SK-N-SH (cell line): ENCODE data around the gene HCAR2. TPM values are rescaled to one million over a fixed set of nuclear protein-coding genes. Genes with fewer than 3 reads are reported as not detected.

ENCODE experiments used
- CTCF ChIA-PET: fragments of 300-600, 350-600 bp; formaldehyde crosslinking; extraction: SDS; loops from one replicate; lab custom pipeline; 2021; lab: Yijun Ruan, JAX
- POLR2A ChIA-PET: fragments of 350-600 bp; sonication (Branson Sonifier 250); formaldehyde crosslinking; extraction: SDS; loops from one replicate; lab custom pipeline; 2020; ENCODE audit warnings: antibody characterized with exemption, inconsistent platforms; lab: Yijun Ruan, JAX
- DNase-seq: peaks from one replicate; pipeline ENCODE4 v3.0.0; 2012
- H2AFZ ChIP-seq: fragments of 200-600 bp; sonication (generic); 2 replicates; pipeline ENCODE4 v1.8.1; 2016; ENCODE audit warnings: antibody characterized with exemption, mild to moderate bottlenecking, low read depth
- H3F3A ChIP-seq: fragments of 200-600 bp; sonication (generic); replicated peaks from 2 replicates; pipeline ENCODE3; 2016; ENCODE audit warnings: antibody characterized with exemption, mild to moderate bottlenecking; ENCODE audit not compliant: insufficient read depth
- H3K27ac ChIP-seq, 2 experiments: fragments of 200-500 bp in 1 of 2; fragments of 200-600 bp in 1 of 2; sonication (Bioruptor generic) in 1 of 2; sonication (generic), shearing (Covaris generic) in 1 of 2; 2 replicates each; pipeline versions ENCODE4 v1.5.1 to v1.6.1; 2014 to 2016; ENCODE audit warnings: low read depth in 2 of 2, inconsistent platforms in 1 of 2, low read length in 1 of 2, mild to moderate bottlenecking in 1 of 2, mixed read lengths in 1 of 2
- H3K27me3 ChIP-seq: fragments of 200-600 bp; sonication (generic), shearing (Covaris generic); 2 replicates; pipeline ENCODE4 v1.6.1; 2016; ENCODE audit warnings: mixed run types; ENCODE audit not compliant: insufficient read depth
- H3K36me3 ChIP-seq, 2 experiments: fragments of 200-500 bp in 1 of 2; fragments of 200-600 bp in 1 of 2; sonication (Bioruptor generic) in 1 of 2; sonication (generic) in 1 of 2; replicated peaks in 1 of 2; 2 replicates each; pipeline versions ENCODE3 to v1.5.1; 2014 to 2016; ENCODE audit warnings: low read length in 1 of 2, mild to moderate bottlenecking in 1 of 2; ENCODE audit not compliant: insufficient read depth in 2 of 2, control insufficient read depth in 1 of 2
- H3K4me1 ChIP-seq, 2 experiments: fragments of 200-500 bp in 1 of 2; fragments of 200-600 bp in 1 of 2; sonication (Bioruptor generic) in 1 of 2; sonication (generic), shearing (Covaris generic) in 1 of 2; 2 replicates each; pipeline versions ENCODE4 v1.5.1 to v1.6.1; 2014 to 2016; ENCODE audit warnings: low read depth in 1 of 2, low read length in 1 of 2, mixed run types in 1 of 2; ENCODE audit not compliant: insufficient read depth in 2 of 2, control insufficient read depth in 1 of 2
- H3K4me2 ChIP-seq: fragments of 200-600 bp; sonication (generic), shearing (Covaris generic); 2 replicates; pipeline ENCODE4 v1.6.1; 2017; ENCODE audit warnings: mixed run types
- H3K4me3 ChIP-seq, 2 experiments: fragments of 200-500 bp in 1 of 2; fragments of 200-600 bp in 1 of 2; sonication (Bioruptor generic) in 1 of 2; sonication (generic), shearing (Covaris generic) in 1 of 2; 2 replicates each; pipeline versions ENCODE4 v1.5.1 to v1.8.1; 2014 to 2016; ENCODE audit warnings: low read depth in 2 of 2, inconsistent platforms in 1 of 2, low read length in 1 of 2, mild to moderate bottlenecking in 1 of 2, mixed read lengths in 1 of 2, moderate library complexity in 1 of 2
- H3K79me2 ChIP-seq: fragments of 200-600 bp; sonication (generic); 2 replicates; pipeline ENCODE4 v1.8.1; 2017; ENCODE audit warnings: mild to moderate bottlenecking; ENCODE audit not compliant: insufficient read depth
- H3K9ac ChIP-seq: fragments of 200-600 bp; sonication (generic); 2 replicates; pipeline ENCODE4 v1.6.1; 2017; ENCODE audit warnings: mixed run types
- H3K9me2 ChIP-seq: fragments of 200-600 bp; sonication (generic); 2 replicates; pipeline ENCODE4 v1.6.1; 2017; ENCODE audit warnings: mixed run types
- H3K9me3 ChIP-seq: fragments of 200-600 bp; sonication (generic); 2 replicates; pipeline ENCODE4 v1.6.1; 2017; ENCODE audit warnings: mixed run types, mild to moderate bottlenecking, moderate library complexity
- H4K20me1 ChIP-seq: fragments of 200-600 bp; sonication (generic); 2 replicates; pipeline ENCODE4 v1.6.1; 2017; ENCODE audit warnings: mild to moderate bottlenecking, mixed run types; ENCODE audit not compliant: insufficient read depth
- ELF1 ChIP-seq: IDR thresholded peaks from 2 replicates; pipeline ENCODE4 v1.4.0; 2012
- EZH2phosphoT487 ChIP-seq: fragments of 200-600 bp; sonication (generic); IDR thresholded peaks from 2 replicates; pipeline ENCODE4 v1.6.1; 2017; ENCODE audit warnings: low read depth, mixed run types, mild to moderate bottlenecking, antibody characterized with exemption, moderate library complexity, borderline replicate concordance
- FOSL2 ChIP-seq: IDR thresholded peaks from 2 replicates; pipeline ENCODE4 v1.4.0; 2012; ENCODE audit warnings: low read depth, mild to moderate bottlenecking, moderate library complexity, borderline replicate concordance
- FOXJ3 ChIP-seq: sonication (generic); formaldehyde crosslinking; IDR thresholded peaks from 2 replicates; pipeline ENCODE4 v1.5.1; 2020; ENCODE audit warnings: mild to moderate bottlenecking, missing genetic modification reagents
- FOXM1 ChIP-seq: IDR thresholded peaks from 2 replicates; pipeline ENCODE4 v1.4.0; 2012; ENCODE audit warnings: low read depth, mild to moderate bottlenecking
- GABPA ChIP-seq: IDR thresholded peaks from 2 replicates; pipeline ENCODE4 v1.4.0; 2012; ENCODE audit warnings: low read depth, mild to moderate bottlenecking
- JUND ChIP-seq: IDR thresholded peaks from 2 replicates; pipeline ENCODE4 v1.4.0; 2012
- MEF2A ChIP-seq: IDR thresholded peaks from 2 replicates; pipeline ENCODE4 v1.4.0; 2012; ENCODE audit warnings: low read depth, borderline replicate concordance
- MXI1 ChIP-seq: IDR thresholded peaks from 2 replicates; pipeline ENCODE4 v1.6.1; 2012; ENCODE audit warnings: mild to moderate bottlenecking, low read depth, low read length, improper control_type of control experiment
- NRF1 ChIP-seq: IDR thresholded peaks from 2 replicates; pipeline ENCODE4 v1.6.1; 2012; ENCODE audit warnings: low read depth, mild to moderate bottlenecking, low read length
- RFX5 ChIP-seq: IDR thresholded peaks from 2 replicates; pipeline ENCODE4 v1.6.1; 2012; ENCODE audit warnings: mild to moderate bottlenecking, improper control_type of control experiment, low read length
- SIN3A ChIP-seq: IDR thresholded peaks from 2 replicates; pipeline ENCODE4 v1.6.1; 2012; ENCODE audit warnings: low read depth, mild to moderate bottlenecking, low read length, moderate library complexity, borderline replicate concordance
- TAF1 ChIP-seq: IDR thresholded peaks from 2 replicates; pipeline ENCODE4 v1.6.1; 2012; ENCODE audit warnings: low read depth, mild to moderate bottlenecking, low read length, moderate library complexity, borderline replicate concordance
- TCF12 ChIP-seq: IDR thresholded peaks from 2 replicates; pipeline ENCODE4 v1.4.0; 2012
- YY1 ChIP-seq: IDR thresholded peaks from 2 replicates; pipeline ENCODE4 v1.4.0; 2012; ENCODE audit warnings: low read depth, mild to moderate bottlenecking
- WGBS: methylation state at CpG from one replicate; pipeline ENCODE4 v1.1.6; 2017; ENCODE audit warnings: low lambda C conversion rate; 5-methylcytosine and 5-hydroxymethylcytosine counted together
- polyA plus RNA-seq, 3 experiments: library from polyadenylated mRNA; depleted of rRNA; stranded (reverse); fragments of >200 nt; gene quantifications; 2 replicates each; pipeline ENCODE4 v1.2.3, GENCODE V29; 2012
- TF ChIP-seq, protein P1 (sequence below): IDR thresholded peaks from 2 replicates; pipeline ENCODE4 v1.6.1; 2012; ENCODE audit warnings: mild to moderate bottlenecking, low read depth, low read length, moderate library complexity
- TF ChIP-seq, protein P2 (sequence below): fragments of 150-350 bp; IDR thresholded peaks from 2 replicates; pipeline ENCODE4 v1.6.1; 2017; ENCODE audit warnings: antibody characterized with exemption, low read length, low read depth, borderline replicate concordance
- TF ChIP-seq, protein P3 (sequence below): fragments of 200-600 bp; sonication (generic); IDR thresholded peaks from 2 replicates; pipeline ENCODE4 v1.6.1; 2017; ENCODE audit warnings: antibody characterized with exemption, mild to moderate bottlenecking, moderate library complexity

The HCAR2 gene
- polyA plus RNA-seq, 1 of the 3 experiments (the other 2 are of a cell fraction) = not detected

DNA sequence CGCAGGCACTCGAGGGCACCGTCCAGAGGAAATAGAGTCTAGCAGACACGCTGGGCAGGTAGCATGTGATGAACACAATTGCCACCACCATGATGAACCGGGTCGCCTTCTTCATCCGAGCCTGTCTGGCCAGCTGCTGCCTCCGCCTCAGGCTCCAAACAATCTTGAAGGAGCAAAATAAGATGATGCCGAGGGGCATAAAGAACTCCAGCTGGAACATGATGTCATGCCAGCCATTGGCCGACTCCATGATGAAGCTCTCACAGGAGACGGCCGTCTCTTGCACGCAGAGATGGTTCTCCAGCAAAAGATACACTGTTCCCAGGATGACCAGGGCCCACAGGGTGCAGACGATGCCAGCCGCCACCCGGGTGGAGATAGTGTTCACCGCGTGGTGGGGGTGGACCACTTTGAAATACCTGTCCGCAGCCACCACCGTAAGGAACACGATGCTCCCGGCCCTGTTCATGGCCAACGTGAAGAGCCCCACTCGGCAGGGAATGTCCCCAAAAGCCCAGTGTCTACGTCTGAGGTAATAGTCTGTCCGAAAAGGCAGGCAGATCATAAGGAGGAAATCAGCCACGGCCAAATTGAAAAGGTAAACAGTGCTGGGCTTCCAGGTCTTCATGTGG is 26.5 kb upstream of the HCAR2 start:
- H3K9me3 ChIP-seq = no peaks in the 10 kb centered on the region
- no peak for TF ChIP-seq ELF1
- TF ChIP-seq FOXM1 = no peak
- no peak for TF ChIP-seq GABPA
- no peak for TF ChIP-seq NRF1
- TF ChIP-seq MXI1 = no peak
- no peak for TF ChIP-seq MEF2A
- no peak for TF ChIP-seq TAF1
- no peak for TF ChIP-seq YY1
- no peak for TF ChIP-seq SIN3A
- TF ChIP-seq, protein P1, sequence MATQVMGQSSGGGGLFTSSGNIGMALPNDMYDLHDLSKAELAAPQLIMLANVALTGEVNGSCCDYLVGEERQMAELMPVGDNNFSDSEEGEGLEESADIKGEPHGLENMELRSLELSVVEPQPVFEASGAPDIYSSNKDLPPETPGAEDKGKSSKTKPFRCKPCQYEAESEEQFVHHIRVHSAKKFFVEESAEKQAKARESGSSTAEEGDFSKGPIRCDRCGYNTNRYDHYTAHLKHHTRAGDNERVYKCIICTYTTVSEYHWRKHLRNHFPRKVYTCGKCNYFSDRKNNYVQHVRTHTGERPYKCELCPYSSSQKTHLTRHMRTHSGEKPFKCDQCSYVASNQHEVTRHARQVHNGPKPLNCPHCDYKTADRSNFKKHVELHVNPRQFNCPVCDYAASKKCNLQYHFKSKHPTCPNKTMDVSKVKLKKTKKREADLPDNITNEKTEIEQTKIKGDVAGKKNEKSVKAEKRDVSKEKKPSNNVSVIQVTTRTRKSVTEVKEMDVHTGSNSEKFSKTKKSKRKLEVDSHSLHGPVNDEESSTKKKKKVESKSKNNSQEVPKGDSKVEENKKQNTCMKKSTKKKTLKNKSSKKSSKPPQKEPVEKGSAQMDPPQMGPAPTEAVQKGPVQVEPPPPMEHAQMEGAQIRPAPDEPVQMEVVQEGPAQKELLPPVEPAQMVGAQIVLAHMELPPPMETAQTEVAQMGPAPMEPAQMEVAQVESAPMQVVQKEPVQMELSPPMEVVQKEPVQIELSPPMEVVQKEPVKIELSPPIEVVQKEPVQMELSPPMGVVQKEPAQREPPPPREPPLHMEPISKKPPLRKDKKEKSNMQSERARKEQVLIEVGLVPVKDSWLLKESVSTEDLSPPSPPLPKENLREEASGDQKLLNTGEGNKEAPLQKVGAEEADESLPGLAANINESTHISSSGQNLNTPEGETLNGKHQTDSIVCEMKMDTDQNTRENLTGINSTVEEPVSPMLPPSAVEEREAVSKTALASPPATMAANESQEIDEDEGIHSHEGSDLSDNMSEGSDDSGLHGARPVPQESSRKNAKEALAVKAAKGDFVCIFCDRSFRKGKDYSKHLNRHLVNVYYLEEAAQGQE = no peak
- TF ChIP-seq TCF12 = no peak
- TF ChIP-seq, all 33 proteins: peak for 0
- POLR2A ChIA-PET = no interaction called here
- CTCF ChIA-PET = no interaction called here
- Histone ChIP-seq H3K9ac (no peak overlapping the region), H3K4me3 (no peak overlapping the region), H3K27ac (no peak overlapping the region), H3K36me3 (no peaks in the 10 kb centered on the region), H3K79me2 (no peaks in the 10 kb centered on the region), H3K27me3 (no peaks in the 10 kb centered on the region), H3K9me2 (no peaks in the 10 kb centered on the region), H3F3A (no peaks in the 10 kb centered on the region), H3K4me1 (no peaks in the 10 kb centered on the region), H4K20me1 (no peaks in the 10 kb centered on the region), H3K4me2 (no peak overlapping the region), H2AFZ (no peak overlapping the region)
- 93% methylated on average over 23 of the region's 27 CpGs for WGBS
- DNase-seq = no peak

DNA sequence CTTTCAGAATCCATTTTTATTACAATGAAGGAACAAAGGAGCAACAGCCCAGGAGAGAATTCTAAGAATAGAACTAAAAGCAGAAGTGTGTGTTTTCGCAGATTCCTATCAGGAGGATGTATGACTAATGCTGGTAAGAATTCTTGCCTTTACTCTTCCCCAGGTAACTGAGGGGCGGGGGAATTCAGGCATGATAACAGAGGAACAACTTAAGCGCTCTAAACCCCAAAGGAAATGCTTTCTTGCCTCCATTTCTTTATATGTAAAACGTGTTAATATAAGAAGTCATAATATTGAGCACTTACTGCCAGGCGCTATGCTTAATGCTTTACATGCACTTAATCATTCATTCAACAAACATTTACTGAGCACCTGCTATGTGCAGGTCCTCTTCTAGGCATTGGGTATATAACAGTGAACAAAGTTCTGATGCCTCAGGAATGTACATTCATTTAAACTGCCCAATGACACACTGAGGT is 23.0 kb upstream of the HCAR2 start:
- 62% methylated on average over 5 of the region's 5 CpGs for WGBS
- Histone ChIP-seq H2AFZ (no peak overlapping the region), H3K4me2 (peak overlapping the region; percentile 38; the same call in 1 of the 2 replicates), H4K20me1 (no peaks in the 10 kb centered on the region), H3K9me3 (no peaks in the 10 kb centered on the region), H3K36me3 (no peaks in the 10 kb centered on the region), H3K4me1 (no peaks in the 10 kb centered on the region), H3K9ac (peak overlapping the region; percentile 42; the same call in 1 of the 2 replicates), H3K27me3 (no peaks in the 10 kb centered on the region), H3K79me2 (no peaks in the 10 kb centered on the region), H3K4me3 (no peak overlapping the region), H3F3A (no peaks in the 10 kb centered on the region), H3K9me2 (no peaks in the 10 kb centered on the region), H3K27ac (no peak overlapping the region)
- ChIA-PET CTCF (no interaction called here), POLR2A (no interaction called here)
- DNase-seq = no peak
- TF ChIP-seq TAF1 (no peak), GABPA (no peak), RFX5 (no peak), FOSL2 (peak; percentile 44; the same call in 1 of the 2 replicates), EZH2phosphoT487 (no peak), FOXJ3 (CRISPR knock-in tag) (no peak), JUND (peak; percentile 46; the same call in 1 of the 2 replicates)
- TF ChIP-seq, protein P1 = no peak
- TF ChIP-seq, protein P2, sequence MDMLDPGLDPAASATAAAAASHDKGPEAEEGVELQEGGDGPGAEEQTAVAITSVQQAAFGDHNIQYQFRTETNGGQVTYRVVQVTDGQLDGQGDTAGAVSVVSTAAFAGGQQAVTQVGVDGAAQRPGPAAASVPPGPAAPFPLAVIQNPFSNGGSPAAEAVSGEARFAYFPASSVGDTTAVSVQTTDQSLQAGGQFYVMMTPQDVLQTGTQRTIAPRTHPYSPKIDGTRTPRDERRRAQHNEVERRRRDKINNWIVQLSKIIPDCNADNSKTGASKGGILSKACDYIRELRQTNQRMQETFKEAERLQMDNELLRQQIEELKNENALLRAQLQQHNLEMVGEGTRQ = no peak
- TF ChIP-seq, protein P3, sequence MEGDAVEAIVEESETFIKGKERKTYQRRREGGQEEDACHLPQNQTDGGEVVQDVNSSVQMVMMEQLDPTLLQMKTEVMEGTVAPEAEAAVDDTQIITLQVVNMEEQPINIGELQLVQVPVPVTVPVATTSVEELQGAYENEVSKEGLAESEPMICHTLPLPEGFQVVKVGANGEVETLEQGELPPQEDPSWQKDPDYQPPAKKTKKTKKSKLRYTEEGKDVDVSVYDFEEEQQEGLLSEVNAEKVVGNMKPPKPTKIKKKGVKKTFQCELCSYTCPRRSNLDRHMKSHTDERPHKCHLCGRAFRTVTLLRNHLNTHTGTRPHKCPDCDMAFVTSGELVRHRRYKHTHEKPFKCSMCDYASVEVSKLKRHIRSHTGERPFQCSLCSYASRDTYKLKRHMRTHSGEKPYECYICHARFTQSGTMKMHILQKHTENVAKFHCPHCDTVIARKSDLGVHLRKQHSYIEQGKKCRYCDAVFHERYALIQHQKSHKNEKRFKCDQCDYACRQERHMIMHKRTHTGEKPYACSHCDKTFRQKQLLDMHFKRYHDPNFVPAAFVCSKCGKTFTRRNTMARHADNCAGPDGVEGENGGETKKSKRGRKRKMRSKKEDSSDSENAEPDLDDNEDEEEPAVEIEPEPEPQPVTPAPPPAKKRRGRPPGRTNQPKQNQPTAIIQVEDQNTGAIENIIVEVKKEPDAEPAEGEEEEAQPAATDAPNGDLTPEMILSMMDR = no peak
